ENCODE data around the gene INSR. TPM values are rescaled to one million over a fixed set of nuclear protein-coding genes. Genes with fewer than 3 reads are reported as not detected.

The INSR gene
- polyA plus RNA-seq, 1 of the 3 experiments (the other 2 are of a cell fraction): 3.6 TPM

GRCh38 chr19:7312816-7313215 is 18.6 kb upstream of the INSR start:
- Histone ChIP-seq H3K79me2 (ENCODE audit: insufficient read depth) (no peaks in the 10 kb centered on the region), H3K27me3 (ENCODE audit: insufficient read depth) (peaks cover 4% of the 10 kb centered on the region), H3K9ac (no peak overlapping the region), H3K36me3 (replicated peaks in 1 of 2; ENCODE audit: control insufficient read depth in 1 of 2, insufficient read depth in 2 of 2, low read length in 1 of 2) (no peaks in the 10 kb centered on the region), H3K4me2 (no peak overlapping the region), H4K20me1 (ENCODE audit: insufficient read depth) (no peaks in the 10 kb centered on the region), H2AFZ (ENCODE audit: low read depth) (no peak overlapping the region), H3K27ac (ENCODE audit: low read depth in 2 of 2, low read length in 1 of 2) (no peak overlapping the region), H3K4me1 (ENCODE audit: control insufficient read depth in 1 of 2, insufficient read depth in 2 of 2, low read depth in 1 of 2, low read length in 1 of 2) (no peaks in the 10 kb centered on the region), H3K9me3 (no peaks in the 10 kb centered on the region), H3F3A (replicated peaks; ENCODE audit: insufficient read depth) (no peaks in the 10 kb centered on the region), H3K9me2 (no peaks in the 10 kb centered on the region), H3K4me3 (ENCODE audit: low read depth in 2 of 2, low read length in 1 of 2) (no peak overlapping the region)
- CTCF ChIA-PET: no interaction called here
- DNase-seq: no peak
- TF ChIP-seq SMC3 (IDR thresholded peaks at IDR 0.05; ENCODE audit: low read depth, low read length) (no peak), ELF1 (IDR thresholded peaks at IDR 0.05) (no peak), EZH2phosphoT487 (IDR thresholded peaks at IDR 0.05; ENCODE audit: borderline replicate concordance, low read depth) (no peak), MAX (IDR thresholded peaks at IDR 0.05; ENCODE audit: low read depth) (no peak), RAD21 (IDR thresholded peaks at IDR 0.05; ENCODE audit: low read length) (no peak), NFIC (IDR thresholded peaks at IDR 0.05; ENCODE audit: borderline replicate concordance) (no peak)
- POLR2A ChIA-PET: no interaction called here
- 31% methylated on average over 7 of the region's 7 CpGs for whole genome bisulfite sequencing (ENCODE audit: low lambda C conversion rate)

- H3K4me2 ChIP-seq: no peak overlapping the region
- H3K4me1 ChIP-seq (ENCODE audit: control insufficient read depth in 1 of 2, insufficient read depth in 2 of 2, low read depth in 1 of 2, low read length in 1 of 2): no peaks in the 10 kb centered on the region
- H3K79me2 ChIP-seq (ENCODE audit: insufficient read depth): no peaks in the 10 kb centered on the region
- 49% methylated on average over 12 of the region's 12 CpGs for WGBS (ENCODE audit: low lambda C conversion rate)
- TF ChIP-seq RAD21 (IDR thresholded peaks at IDR 0.05; ENCODE audit: low read length) (no peak), RXRA (IDR thresholded peaks at IDR 0.05; ENCODE audit: borderline replicate concordance, low read depth) (no peak), REST (IDR thresholded peaks at IDR 0.05; ENCODE audit: low read depth, low read length) (no peak), POLR2AphosphoS5 (IDR thresholded peaks at IDR 0.05; ENCODE audit: low read depth, low read length) (no peak), GATA2 (CRISPR knock-in tag; IDR thresholded peaks at IDR 0.05) (no peak), CTCF (IDR thresholded peaks at IDR 0.05) (no peak), USF1 (IDR thresholded peaks at IDR 0.05; ENCODE audit: borderline replicate concordance, low read depth) (no peak), FOSL2 (IDR thresholded peaks at IDR 0.05; ENCODE audit: borderline replicate concordance, low read depth) (no peak), YY1 (IDR thresholded peaks at IDR 0.05; ENCODE audit: low read depth) (no peak), NRF1 (IDR thresholded peaks at IDR 0.05; ENCODE audit: low read depth, low read length) (no peak), IRF3 (IDR thresholded peaks at IDR 0.05; ENCODE audit: low read depth, low read length) (no peak), MAX (IDR thresholded peaks at IDR 0.05; ENCODE audit: low read depth) (no peak), TAF1 (IDR thresholded peaks at IDR 0.05; ENCODE audit: borderline replicate concordance, low read depth, low read length) (no peak), NFIC (IDR thresholded peaks at IDR 0.05; ENCODE audit: borderline replicate concordance) (no peak), MEF2A (IDR thresholded peaks at IDR 0.05; ENCODE audit: borderline replicate concordance, low read depth) (no peak)
- H3K27me3 ChIP-seq (ENCODE audit: insufficient read depth): peaks cover 3% of the 10 kb centered on the region
- no peaks in the 10 kb centered on the region for H3K9me2 ChIP-seq
- no peaks in the 10 kb centered on the region for H3K9me3 ChIP-seq
- no peaks in the 10 kb centered on the region for H3K36me3 ChIP-seq (replicated peaks in 1 of 2; ENCODE audit: control insufficient read depth in 1 of 2, insufficient read depth in 2 of 2, low read length in 1 of 2)
- CTCF ChIA-PET: interaction anchor here (1.4 kb wide), 1 partner anchor 27 kb away, joined by 3 read pairs; no protein-coding TSS in a partner anchor
- no peaks in the 10 kb centered on the region for H3F3A ChIP-seq (replicated peaks; ENCODE audit: insufficient read depth)
- no peak overlapping the region for H3K27ac ChIP-seq (ENCODE audit: low read depth in 2 of 2, low read length in 1 of 2)
- no peaks in the 10 kb centered on the region for H4K20me1 ChIP-seq (ENCODE audit: insufficient read depth)
- POLR2A ChIA-PET: no interaction called here
- H3K9ac ChIP-seq: no peak overlapping the region
- no peak overlapping the region for H3K4me3 ChIP-seq (ENCODE audit: low read depth in 2 of 2, low read length in 1 of 2)
- no peak for DNase-seq
- no peak overlapping the region for H2AFZ ChIP-seq (ENCODE audit: low read depth)
Observed at GRCh38 chr19:7311911-7312310, 17.7 kb upstream of the INSR start.
